HG03060 (cell line): ENCODE measurements around the gene NDUFB1.

Source experiments
- ATAC-seq: cut with Tn5 transposase; IDR thresholded peaks from one replicate; pipeline ENCODE4 v1.9.1; 2021; ENCODE audit warnings: low read depth, moderate number of reproducible peaks; ENCODE audit not compliant: unreplicated experiment

Gene NDUFB1

GRCh38 chr14:92103363-92103989 lies 18.0 kb downstream of the NDUFB1 start:
- ATAC-seq: no peak

DNA sequence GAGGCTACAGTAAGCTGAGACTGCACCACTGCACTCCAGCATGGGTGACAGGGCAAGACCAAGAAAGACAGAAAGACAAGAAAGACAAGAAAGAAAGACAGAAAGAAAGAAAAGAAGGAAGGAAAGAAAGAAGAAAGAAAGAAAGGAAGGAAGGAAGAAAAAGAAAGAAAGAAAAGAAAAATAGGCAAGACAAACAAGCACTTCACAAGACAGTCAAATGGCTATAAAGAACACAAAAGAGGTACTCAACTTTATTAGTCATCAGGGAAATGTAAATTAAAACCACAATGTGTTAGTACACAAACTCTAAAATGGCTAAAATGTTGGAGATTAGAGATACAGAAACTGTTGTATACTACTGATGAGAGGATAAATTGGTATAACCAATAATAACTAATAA lies 21.7 kb downstream of the NDUFB1 start:
- ATAC-seq: no peak

DNA sequence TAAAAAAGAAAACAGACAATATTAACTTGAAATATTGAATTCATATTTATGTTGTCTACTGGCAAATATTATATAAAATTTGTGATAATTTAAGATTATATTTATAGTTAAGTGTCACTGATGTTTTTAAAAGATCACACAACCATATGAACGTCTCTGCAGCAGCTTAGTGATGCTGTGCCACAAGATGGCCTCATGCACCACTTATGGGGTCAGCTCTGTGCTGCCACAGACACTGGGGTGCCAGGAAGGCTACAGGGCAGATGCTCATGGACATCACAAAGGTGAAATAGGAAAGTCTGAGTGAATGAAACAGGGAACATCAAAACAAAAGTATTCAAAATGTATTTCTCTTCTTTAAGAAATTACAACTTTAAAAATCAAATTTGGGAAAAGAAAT lies 28.2 kb downstream of the NDUFB1 start:
- no peak for ATAC-seq

- no peak for ATAC-seq
These were observed 33.0 kb downstream of the NDUFB1 start for GRCh38 chr14:92088494-92088893.

DNA sequence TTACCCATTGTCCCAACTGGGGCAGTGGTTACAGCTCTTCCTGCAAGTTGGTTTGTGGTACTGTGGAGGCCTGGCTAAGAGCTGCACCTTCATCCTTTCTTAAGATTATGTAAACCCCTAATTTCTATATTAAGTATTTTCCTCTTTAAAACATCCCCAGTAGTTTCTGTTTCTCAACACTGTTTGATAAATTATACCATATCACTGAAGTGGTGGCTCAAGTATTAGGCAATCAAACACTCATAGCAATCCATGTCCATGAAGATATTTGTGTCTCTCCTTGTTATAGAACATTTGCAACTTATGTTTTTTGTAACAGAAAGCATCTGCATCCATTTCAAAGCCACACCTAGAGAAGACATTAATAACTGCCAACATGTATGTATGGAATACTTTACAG lies 47.0 kb downstream of the NDUFB1 start:
- ATAC-seq: no peak
